Neural progenitor cell (in vitro differentiated cells): ENCODE measurements around the gene SLC28A3. TPM values are rescaled to one million over a fixed set of nuclear protein-coding genes. Genes with fewer than 3 reads are reported as not detected.

ENCODE experiments used
- DNase-seq: peaks from one replicate; pipeline ENCODE4 v3.0.0-alpha.2; 2016; ENCODE audit warnings: low spot score
- H2AFZ ChIP-seq: fragments of 200-600 bp; sonication (generic); replicated peaks from 2 replicates; pipeline ENCODE4 v1.6.1; 2016; ENCODE audit warnings: antibody characterized with exemption
- H3F3A ChIP-seq: fragments of 200-600 bp; sonication (generic); 2 replicates; pipeline ENCODE4 v1.6.1; 2016; ENCODE audit warnings: antibody characterized with exemption, low read depth
- H3K27ac ChIP-seq: fragments of 200-600 bp; sonication (generic); 2 replicates; pipeline ENCODE4 v1.5.1; 2016; ENCODE audit warnings: mild to moderate bottlenecking
- H3K27me3 ChIP-seq: fragments of 200-600 bp; sonication (generic); 2 replicates; pipeline ENCODE4 v1.6.1; 2016; ENCODE audit warnings: mild to moderate bottlenecking, moderate library complexity
- H3K36me3 ChIP-seq: fragments of 200-600 bp; sonication (generic); 2 replicates; pipeline ENCODE4 v1.5.1; 2016
- H3K4me1 ChIP-seq: fragments of 200-600 bp; sonication (generic); 2 replicates; pipeline ENCODE4 v1.6.1; 2016; ENCODE audit warnings: mixed run types
- H3K4me2 ChIP-seq: fragments of 200-600 bp; sonication (generic); 2 replicates; pipeline ENCODE4 v1.6.1; 2016
- H3K4me3 ChIP-seq: fragments of 200-600 bp; sonication (generic); 2 replicates; pipeline ENCODE4 v1.5.1; 2016
- H3K79me2 ChIP-seq: fragments of 200-600 bp; sonication (generic); 2 replicates; pipeline ENCODE4 v1.6.1; 2016; ENCODE audit warnings: low read depth
- H3K9ac ChIP-seq: fragments of 200-600 bp; sonication (generic); 2 replicates; pipeline ENCODE4 v1.6.1; 2016
- H3K9me3 ChIP-seq: fragments of 200-600 bp; sonication (generic); 2 replicates; pipeline ENCODE4 v1.5.1; 2016; ENCODE audit warnings: low read depth
- H4K20me1 ChIP-seq: fragments of 200-600 bp; sonication (generic); 2 replicates; pipeline ENCODE4 v1.6.1; 2016; ENCODE audit warnings: low read depth
- H3K27ac Mint-ChIP-seq: 3 replicates; pipeline ENCODE4 v1.8.0; 2021; ENCODE audit warnings: mixed read lengths
- H3K27me3 Mint-ChIP-seq: 2 replicates; pipeline ENCODE4 v1.8.0; 2022; ENCODE audit warnings: low read depth, mild to moderate bottlenecking, inconsistent platforms, moderate library complexity, mixed read lengths; ENCODE audit not compliant: insufficient read depth
- H3K36me3 Mint-ChIP-seq: 3 replicates; pipeline ENCODE4 v1.8.0; 2021; ENCODE audit warnings: mixed read lengths
- H3K4me1 Mint-ChIP-seq: 3 replicates; pipeline ENCODE4 v1.8.0; 2021; ENCODE audit warnings: mixed read lengths
- H3K4me3 Mint-ChIP-seq: 3 replicates; pipeline ENCODE4 v1.8.0; 2021; ENCODE audit warnings: mild to moderate bottlenecking, moderate library complexity, mixed read lengths
- H3K9me3 Mint-ChIP-seq: 3 replicates; pipeline ENCODE4 v1.8.0; 2020; ENCODE audit warnings: mixed read lengths
- EZH2 ChIP-seq: fragments of 200-600 bp; sonication (generic); IDR thresholded peaks from 2 replicates; pipeline ENCODE4 v1.6.1; 2017; ENCODE audit warnings: antibody characterized with exemption, mild to moderate bottlenecking, moderate library complexity
- EZH2phosphoT487 ChIP-seq: fragments of 200-600 bp; sonication (generic); IDR thresholded peaks from 2 replicates; pipeline ENCODE4 v1.6.1; 2017; ENCODE audit warnings: antibody characterized with exemption
- total RNA-seq: library from RNA; depleted of rRNA; stranded (reverse); fragments of >200 nt; gene quantifications from 2 replicates; pipeline ENCODE4 v1.2.3, GENCODE V29; 2015; ENCODE audit warnings: low replicate concordance
- TF ChIP-seq, protein P1 (sequence below): fragments of 200-600 bp; sonication (generic); IDR thresholded peaks from 2 replicates; pipeline ENCODE4 v1.5.1; 2017; ENCODE audit warnings: antibody characterized with exemption, mild to moderate bottlenecking

Gene SLC28A3
- total RNA-seq, 1 donor from 2014 or later = not detected

DNA sequence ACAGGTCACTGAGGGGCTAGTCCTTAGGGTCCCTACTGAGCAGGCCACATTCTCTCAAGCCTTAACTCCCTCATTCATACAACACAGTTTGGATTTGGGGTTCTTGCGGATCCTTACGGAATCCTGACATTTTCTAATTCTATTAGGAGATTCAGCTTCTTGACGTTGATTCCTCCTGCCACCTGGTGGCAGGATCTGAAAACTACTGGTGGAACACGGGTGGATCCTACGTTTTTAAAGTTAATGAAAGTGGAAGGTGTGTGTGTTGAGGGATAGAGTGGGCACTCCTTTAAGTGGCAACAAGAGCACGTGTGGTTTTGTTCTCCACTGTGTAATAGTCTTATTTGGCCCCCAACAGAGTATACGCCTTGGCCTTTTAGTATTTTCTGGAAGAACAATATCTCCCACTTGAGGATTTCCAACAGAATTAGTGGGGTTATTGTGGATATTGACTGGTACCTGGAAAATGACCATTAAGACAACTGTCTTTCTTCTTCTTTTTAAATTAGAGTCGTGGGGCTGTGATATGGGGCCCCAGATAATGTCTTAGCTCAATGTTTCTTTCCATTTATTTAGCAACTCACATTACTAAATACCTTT, 25.2 kb downstream of the SLC28A3 start:
- no peaks in the 10 kb centered on the region for H3F3A ChIP-seq
- H3K79me2 ChIP-seq = no peaks in the 10 kb centered on the region
- Mint-ChIP-seq H3K4me3 (no peak overlapping the region), H3K27ac (no peak overlapping the region), H3K9me3 (no peaks in the 10 kb centered on the region), H3K4me1 (no peaks in the 10 kb centered on the region), H3K27me3 (peaks cover 3% of the 10 kb centered on the region), H3K36me3 (no peaks in the 10 kb centered on the region)
- no peaks in the 10 kb centered on the region for H3K36me3 ChIP-seq
- TF ChIP-seq, protein P1, sequence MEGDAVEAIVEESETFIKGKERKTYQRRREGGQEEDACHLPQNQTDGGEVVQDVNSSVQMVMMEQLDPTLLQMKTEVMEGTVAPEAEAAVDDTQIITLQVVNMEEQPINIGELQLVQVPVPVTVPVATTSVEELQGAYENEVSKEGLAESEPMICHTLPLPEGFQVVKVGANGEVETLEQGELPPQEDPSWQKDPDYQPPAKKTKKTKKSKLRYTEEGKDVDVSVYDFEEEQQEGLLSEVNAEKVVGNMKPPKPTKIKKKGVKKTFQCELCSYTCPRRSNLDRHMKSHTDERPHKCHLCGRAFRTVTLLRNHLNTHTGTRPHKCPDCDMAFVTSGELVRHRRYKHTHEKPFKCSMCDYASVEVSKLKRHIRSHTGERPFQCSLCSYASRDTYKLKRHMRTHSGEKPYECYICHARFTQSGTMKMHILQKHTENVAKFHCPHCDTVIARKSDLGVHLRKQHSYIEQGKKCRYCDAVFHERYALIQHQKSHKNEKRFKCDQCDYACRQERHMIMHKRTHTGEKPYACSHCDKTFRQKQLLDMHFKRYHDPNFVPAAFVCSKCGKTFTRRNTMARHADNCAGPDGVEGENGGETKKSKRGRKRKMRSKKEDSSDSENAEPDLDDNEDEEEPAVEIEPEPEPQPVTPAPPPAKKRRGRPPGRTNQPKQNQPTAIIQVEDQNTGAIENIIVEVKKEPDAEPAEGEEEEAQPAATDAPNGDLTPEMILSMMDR = peak; percentile 91
- no peak for TF ChIP-seq EZH2
- no peak overlapping the region for H3K4me3 ChIP-seq
- H3K4me1 ChIP-seq = no peaks in the 10 kb centered on the region
- no peak overlapping the region for H3K27ac ChIP-seq
- no peak overlapping the region for H3K4me2 ChIP-seq
- no peaks in the 10 kb centered on the region for H3K27me3 ChIP-seq
- H3K9me3 ChIP-seq = no peaks in the 10 kb centered on the region
- DNase-seq = peak; percentile 72
- H4K20me1 ChIP-seq = no peaks in the 10 kb centered on the region
- H2AFZ ChIP-seq = peak overlapping the region; percentile 76
- H3K9ac ChIP-seq = no peak overlapping the region

DNA sequence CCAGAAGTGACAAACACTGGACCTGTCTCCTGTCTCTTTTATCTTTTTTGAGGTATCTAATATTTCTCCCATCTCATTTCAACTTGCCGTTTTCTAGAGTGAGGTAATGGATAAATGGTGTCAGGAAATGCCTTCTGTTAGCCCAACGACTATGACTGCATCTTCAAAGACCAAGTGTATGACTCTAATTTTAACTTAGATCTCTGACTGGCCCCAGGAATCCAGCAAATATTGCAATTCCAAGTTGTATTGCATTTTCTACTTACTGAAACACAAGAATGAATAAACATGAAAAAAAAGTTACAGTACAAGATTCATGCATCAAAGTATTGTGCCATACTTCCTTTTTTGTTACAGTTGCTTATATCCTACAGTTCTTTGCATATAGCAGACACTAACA, 26.3 kb downstream of the SLC28A3 start:
- H3K27ac Mint-ChIP-seq = no peak overlapping the region
- Histone ChIP-seq H4K20me1 (no peaks in the 10 kb centered on the region), H3K27me3 (no peaks in the 10 kb centered on the region), H3K9me3 (no peaks in the 10 kb centered on the region), H3K4me3 (no peak overlapping the region), H3K9ac (no peak overlapping the region), H3K4me2 (no peak overlapping the region), H3K4me1 (no peaks in the 10 kb centered on the region), H3K79me2 (no peaks in the 10 kb centered on the region), H2AFZ (no peak overlapping the region), H3F3A (no peaks in the 10 kb centered on the region), H3K27ac (no peak overlapping the region), H3K36me3 (no peaks in the 10 kb centered on the region)
- peaks cover 3% of the 10 kb centered on the region for H3K27me3 Mint-ChIP-seq
- TF ChIP-seq, protein P1 = no peak
- TF ChIP-seq EZH2 (no peak), EZH2phosphoT487 (no peak)
- H3K4me1 Mint-ChIP-seq = no peaks in the 10 kb centered on the region
- H3K36me3 Mint-ChIP-seq = no peaks in the 10 kb centered on the region
- DNase-seq = no peak
- no peaks in the 10 kb centered on the region for H3K9me3 Mint-ChIP-seq
- no peak overlapping the region for H3K4me3 Mint-ChIP-seq

DNA sequence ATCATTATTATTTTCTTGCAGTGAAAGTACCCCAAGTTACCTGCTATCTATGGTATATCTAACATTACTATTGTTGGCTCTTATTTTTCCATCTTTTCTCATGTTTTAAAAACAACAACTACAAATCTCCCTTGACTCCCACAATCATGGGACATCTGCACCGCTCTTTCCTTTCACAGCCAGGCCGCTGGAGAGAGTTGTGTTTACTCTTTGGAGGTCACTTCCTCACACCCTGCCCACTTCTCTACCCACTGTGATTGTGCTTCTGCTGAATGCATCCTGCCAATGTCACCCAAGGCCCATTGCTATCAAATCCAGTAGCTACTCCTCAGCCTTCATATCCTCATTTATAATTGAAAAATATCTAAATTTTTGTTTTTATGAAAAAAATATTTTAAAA, 29.7 kb downstream of the SLC28A3 start:
- Histone ChIP-seq H3K9ac (no peak overlapping the region), H3K4me1 (no peaks in the 10 kb centered on the region), H4K20me1 (no peaks in the 10 kb centered on the region), H2AFZ (no peak overlapping the region), H3K4me3 (no peak overlapping the region), H3F3A (no peaks in the 10 kb centered on the region), H3K9me3 (no peaks in the 10 kb centered on the region), H3K27ac (no peak overlapping the region), H3K27me3 (no peaks in the 10 kb centered on the region), H3K79me2 (no peaks in the 10 kb centered on the region), H3K36me3 (no peaks in the 10 kb centered on the region), H3K4me2 (no peak overlapping the region)
- no peak overlapping the region for H3K4me3 Mint-ChIP-seq
- H3K36me3 Mint-ChIP-seq = no peaks in the 10 kb centered on the region
- H3K27me3 Mint-ChIP-seq = no peaks in the 10 kb centered on the region
- H3K4me1 Mint-ChIP-seq = no peaks in the 10 kb centered on the region
- no peak overlapping the region for H3K27ac Mint-ChIP-seq
- TF ChIP-seq EZH2phosphoT487 (no peak), EZH2 (no peak)
- TF ChIP-seq, protein P1 = no peak
- DNase-seq = no peak
- H3K9me3 Mint-ChIP-seq = peaks cover 5% of the 10 kb centered on the region
